HCT116 (cell line): ENCODE results near the gene F7. TPM values are rescaled to one million over a fixed set of nuclear protein-coding genes. Genes with fewer than 3 reads are reported as not detected.

Source experiments
- ATAC-seq: fragments of 200-7000 bp; cut with Tn5 transposase; 2 replicates; pipeline ENCODE4 v1.9.1; 2020; ENCODE audit warnings: mild to moderate bottlenecking, moderate library complexity
- BruUV-seq: library from RNA; stranded (reverse); fragments of 400-500 nt; replicated peaks from 2 replicates; lab custom pipeline; 2021; lab: Mats Ljungman, UMichigan
- CTCF ChIA-PET: fragments of 300-600 bp; sonication (Branson Sonifier 250); formaldehyde crosslinking; loops from one replicate; lab custom pipeline; 2021; ENCODE audit warnings: antibody characterized with exemption; lab: Charles Lee
- POLR2A ChIA-PET: fragments of 300-600, 350-600 bp; sonication (Branson Sonifier 250); formaldehyde crosslinking; loops from one replicate; lab custom pipeline; 2021; ENCODE audit warnings: antibody characterized with exemption; lab: Charles Lee
- RAD21 ChIA-PET, 2 experiments: fragments of 300-600 bp; sonication (Branson Sonifier 250); formaldehyde crosslinking; loops; one replicate each; lab custom pipeline; 2023; ENCODE audit warnings: low total read pairs in 2 of 2; ENCODE audit not compliant: uncharacterized antibody in 2 of 2, unreplicated experiment in 2 of 2, low non-redundant PET in 1 of 2; lab: Charles Lee
- DNase-seq: peaks from one replicate; pipeline ENCODE4 v3.0.0-alpha.2; 2010; ENCODE audit warnings: low read depth, low spot score
- H2AFZ ChIP-seq: fragments of 200-600 bp; shearing (Covaris generic), sonication (generic); 2 replicates; pipeline ENCODE4 v1.6.1; 2017; ENCODE audit warnings: low read depth, mixed run types, mixed read lengths, antibody characterized with exemption, low read length; ENCODE audit not compliant: poor library complexity, severe bottlenecking
- H3K27ac ChIP-seq: 2 replicates; pipeline ENCODE4 v1.5.1; 2012; ENCODE audit warnings: low read depth, low read length
- H3K27me3 ChIP-seq: fragments of 200-600 bp; sonication (generic); 2 replicates; pipeline ENCODE4 v1.6.1; 2016; ENCODE audit warnings: mixed run types, low read length, mixed read lengths; ENCODE audit not compliant: insufficient read depth
- H3K36me3 ChIP-seq, 2 experiments: fragments of 200-500 bp in 1 of 2; fragments of 200-600 bp in 1 of 2; sonication (Bioruptor generic) in 1 of 2; sonication (generic) in 1 of 2; 2 replicates each; pipeline versions ENCODE4 v1.5.1 to v1.6.1; 2014 to 2016; ENCODE audit warnings: low read length in 2 of 2, inconsistent platforms in 1 of 2, mixed read lengths in 1 of 2, mixed run types in 1 of 2; ENCODE audit not compliant: insufficient read depth in 2 of 2, control insufficient read depth in 1 of 2
- H3K4me1 ChIP-seq, 2 experiments: fragments of 200-600 bp in 1 of 2; sonication (generic) in 1 of 2; 2 replicates each; pipeline versions ENCODE4 v1.5.1 to v1.6.1; 2012 to 2017; ENCODE audit warnings: low read length in 2 of 2, inconsistent platforms in 1 of 2, mild to moderate bottlenecking in 1 of 2, mixed read lengths in 1 of 2, mixed run types in 1 of 2, moderate library complexity in 1 of 2; ENCODE audit not compliant: insufficient read depth in 2 of 2, control insufficient read depth in 1 of 2
- H3K4me2 ChIP-seq: fragments of 200-600 bp; sonication (generic); 2 replicates; pipeline ENCODE4 v1.6.1; 2017; ENCODE audit warnings: mixed run types, low read length, mixed read lengths
- H3K4me3 ChIP-seq, 2 experiments: fragments of 200-600 bp in 1 of 2; sonication (generic) in 1 of 2; replicated peaks in 1 of 2; 2 replicates each; pipeline ENCODE4 v1.5.1; 2011 to 2016; ENCODE audit warnings: low read length in 2 of 2, control low read depth in 1 of 2, low read depth in 1 of 2, mild to moderate bottlenecking in 1 of 2, mixed read lengths in 1 of 2, mixed run types in 1 of 2
- H3K79me2 ChIP-seq: fragments of 200-600 bp; sonication (generic); 2 replicates; pipeline ENCODE4 v1.6.1; 2017; ENCODE audit warnings: mild to moderate bottlenecking, mixed run types, low read length, moderate library complexity, mixed read lengths; ENCODE audit not compliant: insufficient read depth
- H3K9ac ChIP-seq: fragments of 200-600 bp; sonication (generic); 2 replicates; pipeline ENCODE4 v1.6.1; 2016; ENCODE audit warnings: low read length, mixed read lengths
- H3K9me2 ChIP-seq: fragments of 200-600 bp; sonication (generic), shearing (Covaris generic); 2 replicates; pipeline ENCODE4 v1.6.1; 2017; ENCODE audit warnings: mixed run types, mild to moderate bottlenecking, moderate library complexity; ENCODE audit not compliant: insufficient read depth
- H3K9me3 ChIP-seq, 2 experiments: fragments of 200-500 bp in 1 of 2; fragments of 200-600 bp in 1 of 2; sonication (Bioruptor generic) in 1 of 2; sonication (generic) in 1 of 2; 2 replicates each; pipeline ENCODE4 v1.6.1; 2014 to 2017; ENCODE audit warnings: low read length in 2 of 2, mixed read lengths in 2 of 2, inconsistent platforms in 1 of 2, low read depth in 1 of 2, mild to moderate bottlenecking in 1 of 2, mixed run types in 1 of 2, moderate library complexity in 1 of 2; ENCODE audit not compliant: control insufficient read depth in 1 of 2, insufficient read depth in 1 of 2
- H4K20me1 ChIP-seq: fragments of 200-600 bp; sonication (generic), shearing (Covaris generic); 2 replicates; pipeline ENCODE4 v1.6.1; 2017; ENCODE audit warnings: mixed run types, mild to moderate bottlenecking, moderate library complexity; ENCODE audit not compliant: insufficient read depth
- CBX3 ChIP-seq: IDR thresholded peaks from 2 replicates; pipeline ENCODE4 v1.6.1; 2012; ENCODE audit warnings: low read depth
- CEBPB ChIP-seq: IDR thresholded peaks from 2 replicates; pipeline ENCODE4 v1.6.1; 2012; ENCODE audit warnings: low read depth
- CTCF ChIP-seq, 3 experiments: fragments of 200-600 bp in 1 of 3; sonication (generic) in 1 of 3; IDR thresholded peaks in 2 of 3; conservative IDR thresholded peaks in 1 of 3; 2 replicates each; pipeline ENCODE4 v1.5.1; 2012 to 2017; ENCODE audit warnings: low read depth in 2 of 3, low read length in 2 of 3, antibody characterized with exemption in 1 of 3, borderline replicate concordance in 1 of 3, control low read depth in 1 of 3, mild to moderate bottlenecking in 1 of 3, mixed read lengths in 1 of 3, mixed run types in 1 of 3, moderate library complexity in 1 of 3; ENCODE audit not compliant: insufficient read depth in 1 of 3
- FOSL1 ChIP-seq: IDR thresholded peaks from 2 replicates; pipeline ENCODE4 v1.6.1; 2012; ENCODE audit warnings: low read depth
- JUND ChIP-seq: IDR thresholded peaks from 2 replicates; pipeline ENCODE4 v1.6.1; 2012
- POLR2A ChIP-seq: IDR thresholded peaks from 2 replicates; pipeline ENCODE4 v1.7.0; 2011; ENCODE audit warnings: borderline replicate concordance; ENCODE audit not compliant: insufficient read depth, insufficient read length; ENCODE audit errors: extremely low read depth
- RAD21 ChIP-seq: IDR thresholded peaks from 2 replicates; pipeline ENCODE4 v1.6.1; 2012; ENCODE audit warnings: low read depth, mild to moderate bottlenecking
- SIN3A ChIP-seq: IDR thresholded peaks from 2 replicates; pipeline ENCODE4 v1.6.1; 2012; ENCODE audit warnings: low read depth
- SP1 ChIP-seq: IDR thresholded peaks from 2 replicates; pipeline ENCODE4 v1.6.1; 2012; ENCODE audit warnings: low read depth
- SRF ChIP-seq: IDR thresholded peaks from 2 replicates; pipeline ENCODE4 v1.6.1; 2012; ENCODE audit warnings: low read depth
- TCF7L2 ChIP-seq: IDR thresholded peaks from 2 replicates; pipeline ENCODE4 v1.7.0; 2011; ENCODE audit warnings: borderline replicate concordance, inconsistent platforms; ENCODE audit not compliant: insufficient read depth, insufficient read length; ENCODE audit errors: extremely low read depth
- YY1 ChIP-seq: IDR thresholded peaks from 2 replicates; pipeline ENCODE4 v1.6.1; 2011; ENCODE audit warnings: low read length, low read depth, moderate library complexity, mild to moderate bottlenecking; ENCODE audit not compliant: insufficient replicate concordance; ENCODE audit errors: extremely low read depth
- ZBTB33 ChIP-seq: IDR thresholded peaks from 2 replicates; pipeline ENCODE4 v1.6.1; 2011; ENCODE audit warnings: mild to moderate bottlenecking, low read length, moderate library complexity; ENCODE audit not compliant: insufficient replicate concordance; ENCODE audit errors: extremely low read depth
- ZFX ChIP-seq: fragments of 450-650 bp; IDR thresholded peaks from 2 replicates; pipeline ENCODE4 v1.6.1; 2017
- ZNF274 ChIP-seq: fragments of 200-500 bp; sonication (Bioruptor generic); IDR thresholded peaks from 2 replicates; pipeline ENCODE4 v1.6.1; 2014; ENCODE audit warnings: mild to moderate bottlenecking, low read depth, low read length, inconsistent platforms
- intact Hi-C: fragments of 100-400 bp; cut with micrococcal nuclease; formaldehyde crosslinking; loops from 2 replicates; pipeline ENCODE4 v1.10.0; 2022
- total RNA-seq: library from RNA; stranded (reverse); gene quantifications from one replicate; pipeline ENCODE4 v1.2.1, GENCODE V29; 2021; ENCODE audit not compliant: unreplicated experiment

The F7 gene
- total RNA-seq, 1 experiment from 2014 or later: not detected

GRCh38 chr13:113149711-113150549, 44.3 kb downstream of the F7 start:
- CTCF ChIA-PET: no interaction called here
- intact Hi-C loops: loop anchor here (10.0 kb wide), 1 partner anchor 65 kb away; no protein-coding TSS in a partner anchor
- H3K4me2 ChIP-seq: no peak overlapping the region
- H3K27me3 ChIP-seq: no peaks in the 10 kb centered on the region
- no peaks in the 10 kb centered on the region for H3K9me3 ChIP-seq
- POLR2A ChIA-PET: no interaction called here
- no peak overlapping the region for H3K27ac ChIP-seq
- H3K79me2 ChIP-seq: no peaks in the 10 kb centered on the region
- no peaks in the 10 kb centered on the region for H3K9me2 ChIP-seq
- no peak overlapping the region for H2AFZ ChIP-seq
- DNase-seq (no peak), ATAC-seq (no peak)
- no peaks in the 10 kb centered on the region for H3K36me3 ChIP-seq
- H3K4me1 ChIP-seq: peaks cover 9 to 16% of the 10 kb centered on the region in 2 experiments
- no peak overlapping the region for H3K4me3 ChIP-seq
- RAD21 ChIA-PET: no interaction called here
- H3K9ac ChIP-seq: no peak overlapping the region
- H4K20me1 ChIP-seq: no peaks in the 10 kb centered on the region
- BruUV-seq: no TSS peak
- TF ChIP-seq ZNF274: no peak
- no peak for TF ChIP-seq JUND
- TF ChIP-seq TCF7L2: no peak
- TF ChIP-seq RAD21: no peak
- no peak for TF ChIP-seq CBX3
- no peak for TF ChIP-seq ZFX
- TF ChIP-seq ZBTB33: no peak
- TF ChIP-seq POLR2A: no peak
- no peak for TF ChIP-seq CTCF (IDR thresholded peaks at IDR 0.05 in 2 of 3, conservative IDR thresholded peaks at IDR 0.05 in 1 of 3; ENCODE audit: borderline replicate concordance in 1 of 3, insufficient read depth in 1 of 3, low read depth in 2 of 3, low read length in 2 of 3)
- TF ChIP-seq YY1: no peak
- TF ChIP-seq FOSL1: no peak
- TF ChIP-seq CEBPB: no peak
- TF ChIP-seq SIN3A: no peak
- TF ChIP-seq SP1: no peak
- no peak for TF ChIP-seq SRF
- TF ChIP-seq, all 23 proteins: peak for 0
